WTC11 (cell line): ENCODE results near the gene TEX19.

Experiments used
- CTCF ChIP-seq: fragments of 200-600 bp; IDR thresholded peaks from 2 replicates; pipeline ENCODE4 v1.8.0; 2022; ENCODE audit warnings: antibody characterized with exemption
- E2F4 ChIP-seq: sonication (generic); formaldehyde crosslinking; IDR thresholded peaks from 2 replicates; pipeline ENCODE4 v1.8.1; 2022; ENCODE audit warnings: low read depth, mild to moderate bottlenecking, moderate library complexity, missing genetic modification reagents, borderline replicate concordance
- PRRX2 ChIP-seq: fragments of 250-450 bp; sonication (Bioruptor Pico); IDR thresholded peaks from 2 replicates; pipeline ENCODE4 v1.8.0; 2021; ENCODE audit warnings: mild to moderate bottlenecking
- TCF7 ChIP-seq: sonication (generic); formaldehyde crosslinking; IDR thresholded peaks from 2 replicates; pipeline ENCODE4 v1.8.0; 2022; ENCODE audit warnings: mild to moderate bottlenecking, low read depth, missing genetic modification reagents, moderate library complexity

GRCh38 chr17:82405051-82405450 is 46.0 kb downstream of the TEX19 start:
- TF ChIP-seq E2F4 (CRISPR knock-in tag) (no peak), TCF7 (no peak), PRRX2 (CRISPR knock-in tag) (no peak), CTCF (no peak)
